HepG2 (cell line): ENCODE measurements around the gene EPN2. TPM values are rescaled to one million over a fixed set of nuclear protein-coding genes. Genes with fewer than 3 reads are reported as not detected.

Experiments used
- ADNP ChIP-seq: sonication (generic); formaldehyde crosslinking; IDR thresholded peaks from 2 replicates; pipeline ENCODE4 v1.4.0; 2020; ENCODE audit warnings: missing genetic modification reagents
- DMAP1 ChIP-seq: IDR thresholded peaks from 2 replicates; pipeline ENCODE4 v1.6.1; 2016
- GMEB1 ChIP-seq: sonication (generic); formaldehyde crosslinking; IDR thresholded peaks from 2 replicates; pipeline ENCODE4 v1.5.1; 2020; ENCODE audit warnings: missing genetic modification reagents, mild to moderate bottlenecking, borderline replicate concordance
- MEF2D ChIP-seq: sonication (generic); formaldehyde crosslinking; IDR thresholded peaks from 2 replicates; pipeline ENCODE4 v1.5.1; 2020; ENCODE audit warnings: mild to moderate bottlenecking, missing genetic modification reagents
- NR2F6 ChIP-seq, 2 experiments: IDR thresholded peaks; 2 replicates each; pipeline ENCODE4 v1.6.1; 2016; ENCODE audit warnings: antibody characterized with exemption in 1 of 2, mild to moderate bottlenecking in 1 of 2
- POGZ ChIP-seq: sonication (generic); formaldehyde crosslinking; IDR thresholded peaks from 2 replicates; pipeline ENCODE4 v1.4.0; 2020; ENCODE audit warnings: mild to moderate bottlenecking, missing genetic modification reagents
- SMAD1 ChIP-seq: sonication (generic); formaldehyde crosslinking; IDR thresholded peaks from 2 replicates; pipeline ENCODE4 v1.4.0; 2020; ENCODE audit warnings: missing genetic modification reagents, low read depth, mild to moderate bottlenecking, borderline replicate concordance
- SOX5 ChIP-seq: IDR thresholded peaks from 2 replicates; pipeline ENCODE4 v1.6.1; 2016; ENCODE audit warnings: borderline replicate concordance
- THAP9 ChIP-seq: sonication (generic); formaldehyde crosslinking; IDR thresholded peaks from 2 replicates; pipeline ENCODE4; 2020; ENCODE audit warnings: missing genetic modification reagents, mild to moderate bottlenecking, borderline replicate concordance
- ZBED4 ChIP-seq: sonication (generic); formaldehyde crosslinking; IDR thresholded peaks from 2 replicates; pipeline ENCODE4 v1.4.0; 2020; ENCODE audit warnings: missing genetic modification reagents, borderline replicate concordance
- ZBTB7B ChIP-seq: sonication (generic); formaldehyde crosslinking; IDR thresholded peaks from 2 replicates; pipeline ENCODE4 v1.4.0; 2020; ENCODE audit warnings: missing genetic modification reagents
- ZHX1 ChIP-seq: sonication (generic); formaldehyde crosslinking; IDR thresholded peaks from 2 replicates; pipeline ENCODE4 v1.8.1; 2022; ENCODE audit warnings: low read depth, mild to moderate bottlenecking, missing genetic modification reagents
- ZNF160 ChIP-seq: sonication (generic); formaldehyde crosslinking; IDR thresholded peaks from 2 replicates; pipeline ENCODE4 v1.8.0; 2022; ENCODE audit warnings: mild to moderate bottlenecking, inconsistent platforms, missing genetic modification reagents
- ZNF530 ChIP-seq: sonication (generic); formaldehyde crosslinking; IDR thresholded peaks from 2 replicates; pipeline ENCODE4 v1.5.0; 2020; ENCODE audit warnings: low read depth, mild to moderate bottlenecking, missing genetic modification reagents
- ZNF576 ChIP-seq: sonication (generic); formaldehyde crosslinking; IDR thresholded peaks from 2 replicates; pipeline ENCODE4 v1.4.0; 2020; ENCODE audit warnings: mild to moderate bottlenecking, missing genetic modification reagents
- ZNF891 ChIP-seq: sonication (generic); formaldehyde crosslinking; IDR thresholded peaks from 2 replicates; pipeline ENCODE4 v1.5.0; 2020; ENCODE audit warnings: mild to moderate bottlenecking, missing genetic modification reagents
- polyA plus RNA-seq, 8 experiments: library from polyadenylated mRNA; depleted of rRNA in 3 of 8; stranded (reverse) in 7 of 8; unstranded in 1 of 8; fragments of >200 nt; fragmentation: Illumina TruSeq in 4 of 8; extraction: Trizol in 4 of 8; gene quantifications; 2 replicates each; pipeline versions ENCODE4 v1.2.1 to v1.2.3, GENCODE V29; 2011 to 2016; ENCODE audit warnings: low read depth in 4 of 8, missing spikeins in 1 of 8, mixed read lengths in 1 of 8; ENCODE audit not compliant: insufficient read depth in 1 of 8
- total RNA-seq, 5 experiments: library from RNA; depleted of rRNA; stranded (reverse); fragments of >200 nt; fragmentation: Illumina TruSeq; extraction: Trizol; gene quantifications; 2 replicates each; pipeline ENCODE4 v1.2.3, GENCODE V29; 2016; ENCODE audit warnings: low read depth in 1 of 5

The EPN2 gene
- total and polyA plus RNA-seq, 2 of the 13 experiments (the other 11 are each of a cell fraction or from before 2014, with no cell fraction given), result 7.8 to 19.2 TPM

GRCh38 chr17:19338031-19338990 lies 101.1 kb downstream of the EPN2 start (continued):
- TF ChIP-seq ZNF891 (0 out of 2 replicates have a peak, but pooled peaks have one; percentile 34), THAP9 (no peak), ZBED4 (CRISPR knock-in tag) (peak; percentile 72), NR2F6 (IDR thresholded peaks at IDR 0.05) (peak; percentile 69), NR2F6 (CRISPR knock-in tag; IDR thresholded peaks at IDR 0.05) (peak; percentile 72), MEF2D (peak; percentile 93), SOX5 (CRISPR knock-in tag) (peak; percentile 66), ADNP (CRISPR knock-in tag) (no peak), ZNF160 (peak; percentile 84), SMAD1 (CRISPR knock-in tag) (no peak), ZNF576 (CRISPR knock-in tag) (no peak), ZBTB7B (no peak; the same call in 1 of the 2 replicates), POGZ (CRISPR knock-in tag) (peak; percentile 77), ZNF530 (CRISPR knock-in tag) (no peak), DMAP1 (peak; percentile 45; the same call in 1 of the 2 replicates), ZHX1 (peak; percentile 47; the same call in 1 of the 2 replicates), GMEB1 (peak; percentile 43; the same call in 1 of the 2 replicates)
